Stomach (tissue), 9 donors: ENCODE results near the gene TCFL5. TPM values are rescaled to one million over a fixed set of nuclear protein-coding genes. Genes with fewer than 3 reads are reported as not detected.

Experiments used
- DNase-seq, 2 donors: peaks; one replicate each; pipeline versions ENCODE4 v3.0.0 to v3.0.0-alpha.2; 2013 to 2019
- H3K27ac ChIP-seq, 5 donors: fragments of 200-600 bp in 4 of 5; sonication (generic) in 4 of 5; one replicate each; pipeline ENCODE4 v1.5.1; 2013 to 2019; ENCODE audit warnings: mild to moderate bottlenecking in 1 of 5, moderate library complexity in 1 of 5
- H3K27me3 ChIP-seq, 3 donors: fragments of 200-600 bp; sonication (generic); one replicate each; pipeline ENCODE4 v1.5.1; 2017 to 2019; ENCODE audit warnings: mixed run types in 1 of 3
- H3K36me3 ChIP-seq, 4 donors: fragments of 200-600 bp; sonication (generic); 1 replicate in 3 of 4; 2 replicates in 1 of 4; pipeline ENCODE4 v1.5.1; 2016 to 2019
- H3K4me1 ChIP-seq, 4 donors: fragments of 200-600 bp; sonication (generic); one replicate each; pipeline ENCODE4 v1.5.1; 2016 to 2019
- H3K4me3 ChIP-seq, 4 donors: fragments of 200-600 bp; sonication (generic) in 3 of 4; one replicate each; pipeline ENCODE4 v1.5.1; 2016 to 2019; ENCODE audit warnings: mild to moderate bottlenecking in 1 of 4
- H3K9me3 ChIP-seq, 4 donors: fragments of 200-600 bp; sonication (generic); one replicate each; pipeline ENCODE4 v1.5.1; 2016 to 2019
- EP300 ChIP-seq: sonication (generic); formaldehyde crosslinking; IDR thresholded peaks from one replicate; pipeline ENCODE4 v1.6.1; 2017; ENCODE audit warnings: antibody characterized with exemption
- POLR2A ChIP-seq, 4 donors: fragments of 450-650 bp; IDR thresholded peaks; one replicate each; pipeline ENCODE4 v1.6.1; 2016; ENCODE audit warnings: antibody characterized with exemption in 4 of 4, control low read depth in 2 of 4, mild to moderate bottlenecking in 1 of 4, moderate library complexity in 1 of 4
- POLR2AphosphoS5 ChIP-seq, 3 donors: sonication (generic); formaldehyde crosslinking; IDR thresholded peaks; one replicate each; pipeline ENCODE4 v1.6.1; 2016; ENCODE audit warnings: antibody characterized with exemption in 3 of 3
- WGBS, 5 donors: extraction: QIAGEN DNeasy Blood & Tissue Kit in 3 of 5; methylation state at CpG; one replicate each; pipeline versions ENCODE4 v1.1.5 to v1.1.7; 2013 to 2018; 5-methylcytosine and 5-hydroxymethylcytosine counted together
- intact Hi-C: fragments of 100-400 bp; cut with DNase I; formaldehyde crosslinking; loops from one replicate; pipeline ENCODE4 v1.15.1; 2023; ENCODE audit warnings: low total_unique reads
- polyA plus RNA-seq, 3 donors: library from polyadenylated mRNA; stranded (reverse); fragments of 200-250 nt; gene quantifications; one replicate each; pipeline ENCODE4 v1.2.3, GENCODE V29; 2013
- total RNA-seq, 5 donors: library from RNA; depleted of rRNA; stranded (reverse); fragments of >200 nt; gene quantifications; one replicate each; pipeline versions ENCODE4 v1.1.0 to v1.2.3, GENCODE V29; 2014 to 2016
- TF ChIP-seq, protein P1 (sequence below), 7 experiments: fragments of 450-650 bp in 4 of 7; fragments of 200-600 bp in 3 of 7; sonication (generic) in 3 of 7; IDR thresholded peaks; one replicate each; pipeline ENCODE4 v1.5.1; 2016 to 2019; ENCODE audit warnings: antibody characterized with exemption in 7 of 7, control low read depth in 2 of 7, mild to moderate bottlenecking in 1 of 7
- donor health status: healthy with polysubstance abuse.
- donor health status: Bipolar disorder and iron deficiency.
- donor health status: healthy.

Gene TCFL5
- total and polyA plus RNA-seq, 8 donors = 3.0 to 29.5 (median 5.7) TPM

DNA sequence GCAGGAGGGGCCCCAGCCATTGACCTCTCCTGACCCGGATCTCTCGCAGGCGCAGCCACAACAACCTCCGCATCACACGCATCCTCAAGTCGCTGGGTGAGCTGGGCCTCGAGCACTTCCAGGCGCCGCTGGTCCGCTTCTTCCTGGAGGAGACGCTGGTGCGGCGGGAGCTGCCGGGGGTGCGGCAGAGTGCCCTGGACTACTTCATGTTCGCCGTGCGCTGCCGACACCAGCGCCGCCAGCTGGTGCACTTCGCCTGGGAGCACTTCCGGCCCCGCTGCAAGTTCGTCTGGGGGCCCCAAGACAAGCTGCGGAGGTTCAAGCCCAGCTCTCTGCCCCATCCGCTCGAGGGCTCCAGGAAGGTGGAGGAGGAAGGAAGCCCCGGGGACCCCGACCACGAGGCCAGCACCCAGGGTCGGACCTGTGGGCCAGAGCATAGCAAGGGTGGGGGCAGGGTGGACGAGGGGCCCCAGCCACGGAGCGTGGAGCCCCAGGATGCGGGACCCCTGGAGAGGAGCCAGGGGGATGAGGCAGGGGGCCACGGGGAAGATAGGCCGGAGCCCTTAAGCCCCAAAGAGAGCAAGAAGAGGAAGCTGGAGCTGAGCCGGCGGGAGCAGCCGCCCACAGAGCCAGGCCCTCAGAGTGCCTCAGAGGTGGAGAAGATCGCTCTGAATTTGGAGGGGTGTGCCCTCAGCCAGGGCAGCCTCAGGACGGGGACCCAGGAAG is 49.3 kb downstream of the TCFL5 start:
- intact Hi-C loops = no loop called here
- TF ChIP-seq POLR2A (IDR thresholded peaks at IDR 0.05) (no peak), POLR2AphosphoS5 (IDR thresholded peaks at IDR 0.05) (no peak), EP300 (no peak)
- TF ChIP-seq, protein P1, sequence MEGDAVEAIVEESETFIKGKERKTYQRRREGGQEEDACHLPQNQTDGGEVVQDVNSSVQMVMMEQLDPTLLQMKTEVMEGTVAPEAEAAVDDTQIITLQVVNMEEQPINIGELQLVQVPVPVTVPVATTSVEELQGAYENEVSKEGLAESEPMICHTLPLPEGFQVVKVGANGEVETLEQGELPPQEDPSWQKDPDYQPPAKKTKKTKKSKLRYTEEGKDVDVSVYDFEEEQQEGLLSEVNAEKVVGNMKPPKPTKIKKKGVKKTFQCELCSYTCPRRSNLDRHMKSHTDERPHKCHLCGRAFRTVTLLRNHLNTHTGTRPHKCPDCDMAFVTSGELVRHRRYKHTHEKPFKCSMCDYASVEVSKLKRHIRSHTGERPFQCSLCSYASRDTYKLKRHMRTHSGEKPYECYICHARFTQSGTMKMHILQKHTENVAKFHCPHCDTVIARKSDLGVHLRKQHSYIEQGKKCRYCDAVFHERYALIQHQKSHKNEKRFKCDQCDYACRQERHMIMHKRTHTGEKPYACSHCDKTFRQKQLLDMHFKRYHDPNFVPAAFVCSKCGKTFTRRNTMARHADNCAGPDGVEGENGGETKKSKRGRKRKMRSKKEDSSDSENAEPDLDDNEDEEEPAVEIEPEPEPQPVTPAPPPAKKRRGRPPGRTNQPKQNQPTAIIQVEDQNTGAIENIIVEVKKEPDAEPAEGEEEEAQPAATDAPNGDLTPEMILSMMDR (IDR thresholded peaks at IDR 0.05) = no peak
- Histone ChIP-seq H3K4me1 (peaks cover 21 to 39% (median 38%) of the 10 kb centered on the region in 4 donors), H3K27ac (no peak overlapping the region), H3K9me3 (no peaks in the 10 kb centered on the region), H3K36me3 (peaks cover 59 to 68% (median 67%) of the 10 kb centered on the region in 4 donors), H3K4me3 (no peak overlapping the region), H3K27me3 (peaks cover 17 to 35% (median 32%) of the 10 kb centered on the region in 3 donors)
- DNase-seq = no peak
- 86 to 91% (median 89%) methylated on average over 41 to 43 of the region's 43 CpGs for WGBS, 5 donors

DNA sequence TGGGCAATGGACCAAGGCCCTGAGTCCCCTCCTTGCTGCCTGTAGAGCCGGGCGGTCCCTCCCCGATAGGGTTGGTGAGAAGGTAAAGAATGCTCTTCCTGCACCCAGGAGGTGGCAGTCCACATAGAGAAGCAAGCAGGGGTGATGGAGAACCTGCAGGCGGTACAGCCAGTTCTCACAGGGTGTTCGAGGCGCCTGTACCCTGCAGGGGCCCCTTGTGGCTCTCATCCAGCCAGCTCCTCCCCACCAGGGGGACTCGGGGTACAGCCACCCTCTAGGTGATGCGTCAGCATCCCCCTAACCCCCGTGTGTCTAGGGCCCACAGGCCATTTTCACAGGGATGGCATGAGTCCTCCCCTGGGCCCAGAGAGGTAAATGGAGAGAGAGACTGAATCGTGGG is 49.9 kb downstream of the TCFL5 start:
- 81 to 88% (median 84%) methylated on average over 8 to 10 of the region's 10 CpGs for WGBS, 5 donors
- H3K4me3 ChIP-seq = no peak overlapping the region
- H3K36me3 ChIP-seq = peaks cover 59 to 74% (median 73%) of the 10 kb centered on the region in 4 donors
- H3K27me3 ChIP-seq = peaks cover 11 to 29% (median 26%) of the 10 kb centered on the region in 3 donors
- no peak overlapping the region for H3K27ac ChIP-seq
- TF ChIP-seq POLR2A (IDR thresholded peaks at IDR 0.05) = no peak
- no peak for TF ChIP-seq POLR2AphosphoS5 (IDR thresholded peaks at IDR 0.05)
- TF ChIP-seq EP300 = no peak
- TF ChIP-seq, protein P1 (IDR thresholded peaks at IDR 0.05) = no peak
- intact Hi-C loops = no loop called here
- H3K9me3 ChIP-seq = no peaks in the 10 kb centered on the region
- peaks cover 19 to 39% (median 38%) of the 10 kb centered on the region in 4 donors for H3K4me1 ChIP-seq
- no peak for DNase-seq

DNA sequence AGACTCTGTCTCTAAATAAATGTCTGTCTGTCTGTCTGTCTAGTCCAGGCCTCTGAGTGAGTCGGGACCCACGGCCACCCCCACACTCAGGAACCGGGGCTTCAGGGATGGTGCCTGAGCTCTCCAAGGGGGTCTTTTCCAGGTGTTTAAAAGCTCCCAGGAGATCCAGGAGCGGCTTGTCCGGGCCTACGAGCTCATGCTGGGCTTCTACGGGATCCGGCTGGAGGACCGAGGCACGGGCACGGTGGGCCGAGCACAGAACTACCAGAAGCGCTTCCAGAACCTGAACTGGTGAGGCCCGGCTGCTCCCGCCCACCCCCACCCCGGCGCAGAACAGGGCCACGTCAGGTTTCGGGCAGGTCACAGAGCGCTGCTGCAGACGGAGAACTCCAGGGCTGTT is 50.3 kb downstream of the TCFL5 start:
- Histone ChIP-seq H3K9me3 (no peaks in the 10 kb centered on the region), H3K27ac (no peak overlapping the region), H3K4me1 (peaks cover 19 to 39% (median 38%) of the 10 kb centered on the region in 4 donors), H3K27me3 (peaks cover 8 to 25% (median 22%) of the 10 kb centered on the region in 3 donors), H3K4me3 (no peak overlapping the region), H3K36me3 (peaks cover 59 to 75% (median 73%) of the 10 kb centered on the region in 4 donors)
- WGBS, 5 donors = 91 to 97% (median 94%) methylated on average over 15 to 21 of the region's 21 CpGs
- intact Hi-C loops = no loop called here
- DNase-seq = no peak
- TF ChIP-seq EP300 = no peak
- no peak for TF ChIP-seq POLR2AphosphoS5 (IDR thresholded peaks at IDR 0.05)
- TF ChIP-seq, protein P1 (IDR thresholded peaks at IDR 0.05) = no peak
- no peak for TF ChIP-seq POLR2A (IDR thresholded peaks at IDR 0.05)

DNA sequence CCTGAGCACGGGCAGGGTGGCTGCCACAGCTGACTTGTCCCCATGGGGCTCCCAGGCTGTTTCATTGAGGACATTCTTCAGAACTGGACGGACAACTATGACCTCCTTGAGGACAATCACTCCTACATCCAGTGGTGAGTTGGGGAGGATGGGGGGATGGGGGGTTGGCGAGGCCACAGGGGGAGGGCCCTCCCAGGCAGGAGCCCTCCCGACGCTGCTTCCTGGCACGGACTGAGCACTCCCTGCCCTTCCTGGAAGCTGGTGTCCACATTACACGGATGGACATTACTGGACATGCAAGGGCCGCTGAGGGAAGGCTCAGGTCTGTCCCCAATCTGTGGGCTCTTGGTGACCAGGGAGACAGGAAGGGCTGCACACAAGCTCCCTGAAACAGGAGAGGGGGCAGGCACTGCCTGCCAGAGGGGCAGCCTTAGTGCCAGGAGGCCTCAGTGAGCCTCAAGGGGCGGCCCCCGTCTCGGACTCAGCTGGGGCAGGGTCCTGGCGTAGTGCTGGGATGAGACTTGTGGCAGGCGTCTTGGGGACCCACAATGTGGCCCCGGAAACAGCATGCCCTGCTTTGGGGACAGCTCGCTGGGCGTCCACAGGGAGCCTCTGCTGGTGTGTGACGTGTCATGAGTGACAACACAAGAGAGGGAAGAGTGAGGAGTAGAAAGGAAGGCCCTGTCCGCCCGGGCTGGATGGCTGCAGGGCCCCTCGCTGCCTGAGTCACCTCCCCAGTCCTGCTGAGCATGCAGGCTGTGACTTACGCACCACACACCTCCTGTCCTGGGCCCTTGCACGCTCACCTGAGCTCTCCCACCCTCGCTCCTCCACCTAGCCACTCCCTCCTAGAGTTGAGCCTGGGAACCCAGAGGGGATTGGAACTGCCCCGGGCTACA is 51.8 kb downstream of the TCFL5 start:
- Histone ChIP-seq H3K27me3 (peaks cover 0 to 9% (median 6%) of the 10 kb centered on the region in 3 donors), H3K36me3 (peaks cover 59 to 75% (median 73%) of the 10 kb centered on the region in 4 donors), H3K27ac (no peak overlapping the region), H3K9me3 (no peaks in the 10 kb centered on the region), H3K4me3 (no peak overlapping the region), H3K4me1 (peaks cover 19 to 34% (median 32%) of the 10 kb centered on the region in 4 donors)
- TF ChIP-seq POLR2AphosphoS5 (IDR thresholded peaks at IDR 0.05) (no peak), POLR2A (IDR thresholded peaks at IDR 0.05) (no peak), EP300 (no peak)
- TF ChIP-seq, protein P1 (IDR thresholded peaks at IDR 0.05) = no peak
- intact Hi-C loops = no loop called here
- WGBS, 5 donors = 90 to 96% (median 95%) methylated on average over 13 to 24 of the region's 24 CpGs
- no peak for DNase-seq
